ENCODE measurements around the gene PMP22. TPM values are rescaled to one million over a fixed set of nuclear protein-coding genes. Genes with fewer than 3 reads are reported as not detected.

The PMP22 gene
- total RNA-seq, 1 experiment from 2014 or later: 28.7 TPM

DNA sequence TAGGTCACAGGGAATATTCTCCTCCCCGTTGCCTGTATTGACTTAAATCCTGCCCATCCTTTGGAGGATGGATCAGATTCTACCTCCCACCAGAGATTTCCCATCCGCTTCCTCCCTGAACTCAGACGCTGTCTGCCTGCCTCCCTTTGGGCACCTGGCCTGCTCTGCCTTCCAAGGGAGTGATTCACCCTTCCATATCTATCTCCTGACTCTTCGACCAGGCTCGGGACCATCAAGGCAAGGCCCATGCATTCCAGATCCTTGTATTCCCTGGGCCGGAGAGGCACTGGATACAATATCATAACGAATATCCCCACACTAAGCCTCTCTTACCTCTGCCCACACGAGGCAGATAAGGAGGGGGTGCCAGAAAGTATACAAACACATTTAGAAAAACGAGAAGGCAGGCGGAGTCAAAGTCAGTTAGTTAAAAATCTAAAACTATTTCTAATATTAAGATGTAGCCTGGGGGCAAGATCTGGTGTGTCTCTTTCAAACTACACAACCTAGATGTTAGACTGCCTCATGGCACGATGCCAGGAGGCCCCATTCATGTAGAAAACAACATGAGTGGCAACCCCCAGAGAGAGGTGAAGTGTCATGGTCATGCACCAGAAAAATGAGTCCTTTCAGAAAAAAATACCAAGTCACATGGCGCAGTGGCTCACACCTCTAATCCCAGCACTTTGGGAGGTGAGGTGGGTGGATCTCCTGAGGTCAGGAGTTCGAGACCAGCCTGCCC lies 9.2 kb downstream of the PMP22 start:
- H3K36me3 ChIP-seq (ENCODE audit: control insufficient read depth in 1 of 2, insufficient read depth in 2 of 2, low read length in 2 of 2): peaks cover 3 to 15% of the 10 kb centered on the region in 2 experiments; a peak in 2 of 4 replicates
- DNase-seq (ENCODE audit: low read depth, low spot score) (no peak), ATAC-seq (no peak)
- CTCF ChIA-PET: interaction anchor here (8.6 kb wide), 1 partner anchor 248 kb away, joined by 77 read pairs; no protein-coding TSS in a partner anchor
- H3K4me3 ChIP-seq (replicated peaks in 1 of 2; ENCODE audit: low read depth in 1 of 2, low read length in 2 of 2): no peak overlapping the region
- H3K4me2 ChIP-seq (ENCODE audit: low read length): no peak overlapping the region
- H3K27me3 ChIP-seq (ENCODE audit: insufficient read depth, low read length): no peaks in the 10 kb centered on the region
- H3K9me2 ChIP-seq (ENCODE audit: insufficient read depth): no peaks in the 10 kb centered on the region
- no TSS peak for BruUV-seq (replicated peaks)
- H3K4me1 ChIP-seq (ENCODE audit: control insufficient read depth in 1 of 2, insufficient read depth in 2 of 2, low read length in 2 of 2): peaks cover 8 to 20% of the 10 kb centered on the region in 2 experiments; a peak in 3 of 4 replicates
- intact Hi-C loops (cut with micrococcal nuclease): loop anchor here (5.0 kb wide), 1 partner anchor 691 kb away; the partner anchor contains the start of gene ADORA2B
- POLR2A ChIA-PET: no interaction called here
- H3K27ac ChIP-seq (ENCODE audit: low read depth, low read length): no peak overlapping the region
- no peaks in the 10 kb centered on the region for H4K20me1 ChIP-seq (ENCODE audit: insufficient read depth)
- TF ChIP-seq YY1 (IDR thresholded peaks at IDR 0.05; ENCODE audit: extremely low read depth, insufficient replicate concordance, low read depth, low read length): no peak
- TF ChIP-seq SIN3A (IDR thresholded peaks at IDR 0.05; ENCODE audit: low read depth): no peak
- no peak for TF ChIP-seq CEBPB (IDR thresholded peaks at IDR 0.05; ENCODE audit: low read depth)
- TF ChIP-seq EZH2phosphoT487 (IDR thresholded peaks at IDR 0.05; ENCODE audit: borderline replicate concordance): no peak
- TF ChIP-seq FOSL1 (IDR thresholded peaks at IDR 0.05; ENCODE audit: low read depth): no peak
- TF ChIP-seq, protein P1, sequence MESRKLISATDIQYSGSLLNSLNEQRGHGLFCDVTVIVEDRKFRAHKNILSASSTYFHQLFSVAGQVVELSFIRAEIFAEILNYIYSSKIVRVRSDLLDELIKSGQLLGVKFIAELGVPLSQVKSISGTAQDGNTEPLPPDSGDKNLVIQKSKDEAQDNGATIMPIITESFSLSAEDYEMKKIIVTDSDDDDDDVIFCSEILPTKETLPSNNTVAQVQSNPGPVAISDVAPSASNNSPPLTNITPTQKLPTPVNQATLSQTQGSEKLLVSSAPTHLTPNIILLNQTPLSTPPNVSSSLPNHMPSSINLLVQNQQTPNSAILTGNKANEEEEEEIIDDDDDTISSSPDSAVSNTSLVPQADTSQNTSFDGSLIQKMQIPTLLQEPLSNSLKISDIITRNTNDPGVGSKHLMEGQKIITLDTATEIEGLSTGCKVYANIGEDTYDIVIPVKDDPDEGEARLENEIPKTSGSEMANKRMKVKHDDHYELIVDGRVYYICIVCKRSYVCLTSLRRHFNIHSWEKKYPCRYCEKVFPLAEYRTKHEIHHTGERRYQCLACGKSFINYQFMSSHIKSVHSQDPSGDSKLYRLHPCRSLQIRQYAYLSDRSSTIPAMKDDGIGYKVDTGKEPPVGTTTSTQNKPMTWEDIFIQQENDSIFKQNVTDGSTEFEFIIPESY (IDR thresholded peaks at IDR 0.05; ENCODE audit: extremely low read depth, insufficient replicate concordance, low read length): no peak
- no peak for TF ChIP-seq POLR2AphosphoS5 (IDR thresholded peaks at IDR 0.05; ENCODE audit: low read depth, low read length)
- no peak for TF ChIP-seq REST (IDR thresholded peaks at IDR 0.05; ENCODE audit: low read depth)
- no peak for TF ChIP-seq EZH2 (IDR thresholded peaks at IDR 0.05)
- H2AFZ ChIP-seq (ENCODE audit: low read depth, low read length, poor library complexity, severe bottlenecking): no peak overlapping the region
- no peaks in the 10 kb centered on the region for H3K9me3 ChIP-seq (ENCODE audit: control insufficient read depth in 1 of 2, insufficient read depth in 1 of 2, low read depth in 1 of 2, low read length in 2 of 2)
- peaks cover 56% of the 10 kb centered on the region for H3K79me2 ChIP-seq (ENCODE audit: insufficient read depth, low read length)
- no peak overlapping the region for H3K9ac ChIP-seq (ENCODE audit: low read length)
- RAD21 ChIA-PET (ENCODE audit: low non-redundant PET in 1 of 2, low total read pairs in 2 of 2, uncharacterized antibody in 2 of 2, unreplicated experiment in 2 of 2): interaction anchor here in 1 of 2 experiments (1.0 kb wide), 1 partner anchor 247 kb away, joined by 3 read pairs; no protein-coding TSS in a partner anchor

All from HCT116 (cell line).